WTC11 (cell line): ENCODE data around the gene SMYD1.

Experiments
- ARID4B ChIP-seq: sonication (generic); formaldehyde crosslinking; IDR thresholded peaks from 2 replicates; pipeline ENCODE4 v1.8.0; 2023; ENCODE audit warnings: missing genetic modification reagents, mild to moderate bottlenecking, borderline replicate concordance
- CTCF ChIP-seq: fragments of 200-600 bp; IDR thresholded peaks from 2 replicates; pipeline ENCODE4 v1.8.0; 2022; ENCODE audit warnings: antibody characterized with exemption
- ETV6 ChIP-seq: sonication (generic); formaldehyde crosslinking; IDR thresholded peaks from 2 replicates; pipeline ENCODE4 v1.8.1; 2022; ENCODE audit warnings: mild to moderate bottlenecking, missing genetic modification reagents
- HMGXB4 ChIP-seq: sonication (generic); formaldehyde crosslinking; IDR thresholded peaks from 2 replicates; pipeline ENCODE4 v1.8.1; 2023; ENCODE audit warnings: mild to moderate bottlenecking, moderate library complexity, missing genetic modification reagents
- MAX ChIP-seq: sonication (generic); formaldehyde crosslinking; IDR thresholded peaks from 2 replicates; pipeline ENCODE4 v1.8.0; 2022; ENCODE audit warnings: mild to moderate bottlenecking, missing genetic modification reagents
- OVOL2 ChIP-seq: fragments of 250-450 bp; sonication (Bioruptor Pico); IDR thresholded peaks from 2 replicates; pipeline ENCODE4 v1.9.0; 2021; ENCODE audit warnings: mild to moderate bottlenecking, borderline replicate concordance
- USF1 ChIP-seq: sonication (generic); formaldehyde crosslinking; IDR thresholded peaks from 2 replicates; pipeline ENCODE4 v1.8.0; 2022; ENCODE audit warnings: mild to moderate bottlenecking, missing genetic modification reagents
- ZNF121 ChIP-seq: sonication (generic); formaldehyde crosslinking; IDR thresholded peaks from 2 replicates; pipeline ENCODE4 v1.8.0; 2023; ENCODE audit warnings: missing genetic modification reagents
- ZNF425 ChIP-seq: fragments of 250-450 bp; sonication (Bioruptor Pico); conservative IDR thresholded peaks from 2 replicates; pipeline ENCODE4 v1.9.0; 2021; ENCODE audit warnings: mild to moderate bottlenecking
- ZSCAN18 ChIP-seq: fragments of 250-450 bp; sonication (Bioruptor Pico); IDR thresholded peaks from 2 replicates; pipeline ENCODE4 v2.1.2; 2022; ENCODE audit warnings: mild to moderate bottlenecking, moderate library complexity

GRCh38 chr2:88123975-88124917 is 56.6 kb downstream of the SMYD1 start:
- no peak for TF ChIP-seq CTCF
- no peak for TF ChIP-seq MAX
- no peak for TF ChIP-seq ETV6 (CRISPR knock-in tag)
- no peak for TF ChIP-seq OVOL2
- TF ChIP-seq USF1 (CRISPR knock-in tag) = no peak
- TF ChIP-seq ZNF121 (CRISPR knock-in tag) = no peak
- TF ChIP-seq ZSCAN18 = no peak
- TF ChIP-seq ARID4B (CRISPR knock-in tag) = no peak
- no peak for TF ChIP-seq ZNF425 (CRISPR knock-in tag)
- no peak for TF ChIP-seq HMGXB4 (CRISPR knock-in tag)
